H9 (cell line): Measurements from ENCODE around the gene NOTUM. TPM values are rescaled to one million over a fixed set of nuclear protein-coding genes. Genes with fewer than 3 reads are reported as not detected.

Source experiments
- DNase-seq: peaks from one replicate; pipeline ENCODE4 v3.0.0-alpha.2; 2017
- H2AFZ ChIP-seq: one replicate; pipeline ENCODE4 v1.6.1; 2013; ENCODE audit warnings: mild to moderate bottlenecking, low read length, control low read depth, moderate library complexity
- H2AK5ac ChIP-seq: 2 replicates; pipeline ENCODE4 v1.6.1; 2013; ENCODE audit warnings: low read length, control low read depth, mixed read lengths; ENCODE audit not compliant: insufficient read length
- H2BK120ac ChIP-seq: one replicate; pipeline ENCODE4 v1.6.1; 2013; ENCODE audit warnings: low read depth, mild to moderate bottlenecking, low read length, control low read depth, inconsistent platforms; ENCODE audit not compliant: poor library complexity, severe bottlenecking
- H2BK12ac ChIP-seq: 2 replicates; pipeline ENCODE4 v1.6.1; 2013; ENCODE audit warnings: low read length, control low read depth, mixed read lengths, low read depth; ENCODE audit not compliant: insufficient read length
- H2BK15ac ChIP-seq: 2 replicates; pipeline ENCODE4 v1.6.1; 2013; ENCODE audit warnings: low read depth, low read length, control low read depth
- H2BK20ac ChIP-seq: one replicate; pipeline ENCODE4 v1.6.1; 2013; ENCODE audit warnings: low read depth, mild to moderate bottlenecking, low read length, control low read depth, inconsistent platforms; ENCODE audit not compliant: poor library complexity, severe bottlenecking
- H2BK5ac ChIP-seq: 2 replicates; pipeline ENCODE4 v1.6.1; 2013; ENCODE audit warnings: low read length, control low read depth, mixed read lengths; ENCODE audit not compliant: insufficient read length
- H3K14ac ChIP-seq: 2 replicates; pipeline ENCODE4 v1.6.1; 2013; ENCODE audit warnings: low read length, control low read depth; ENCODE audit not compliant: insufficient read depth
- H3K18ac ChIP-seq: 2 replicates; pipeline ENCODE4 v1.6.1; 2013; ENCODE audit warnings: low read depth, mild to moderate bottlenecking, mixed read lengths, low read length, control low read depth; ENCODE audit not compliant: insufficient read length
- H3K23ac ChIP-seq: 2 replicates; pipeline ENCODE4 v1.6.1; 2013; ENCODE audit warnings: low read length, control low read depth, mixed read lengths, low read depth; ENCODE audit not compliant: insufficient read length
- H3K23me2 ChIP-seq: 2 replicates; pipeline ENCODE4 v1.6.1; 2013; ENCODE audit warnings: low read depth, mild to moderate bottlenecking, mixed read lengths, low read length, control low read depth; ENCODE audit not compliant: insufficient read length, poor library complexity, severe bottlenecking
- H3K27ac ChIP-seq: 2 replicates; pipeline ENCODE4 v1.5.1; 2013; ENCODE audit warnings: low read length, control low read depth, mixed read lengths, low read depth; ENCODE audit not compliant: insufficient read length
- H3K27me3 ChIP-seq: 2 replicates; pipeline ENCODE4 v1.6.1; 2013; ENCODE audit warnings: low read length, control low read depth, inconsistent platforms; ENCODE audit not compliant: insufficient read depth
- H3K4ac ChIP-seq: 2 replicates; pipeline ENCODE4 v1.6.1; 2013; ENCODE audit warnings: low read depth, mild to moderate bottlenecking, control low read depth, inconsistent platforms, low read length, moderate library complexity
- H3K4me1 ChIP-seq: 2 replicates; pipeline ENCODE4 v1.6.1; 2013; ENCODE audit warnings: low read length, control low read depth, inconsistent platforms; ENCODE audit not compliant: insufficient read depth
- H3K4me2 ChIP-seq: 2 replicates; pipeline ENCODE4 v1.6.1; 2013; ENCODE audit warnings: low read length, control low read depth, mixed read lengths; ENCODE audit not compliant: insufficient read length, insufficient read depth
- H3K56ac ChIP-seq: 2 replicates; pipeline ENCODE4 v1.6.1; 2013; ENCODE audit warnings: low read depth, mild to moderate bottlenecking, mixed read lengths, low read length, control low read depth; ENCODE audit not compliant: insufficient read length
- H3K79me1 ChIP-seq: 2 replicates; pipeline ENCODE4 v1.6.1; 2013; ENCODE audit warnings: low read depth, mild to moderate bottlenecking, moderate library complexity, low read length, control low read depth, inconsistent platforms; ENCODE audit not compliant: insufficient read depth, poor library complexity, severe bottlenecking
- H3K79me2 ChIP-seq: 2 replicates; pipeline ENCODE4 v1.6.1; 2013; ENCODE audit warnings: low read length, control low read depth, inconsistent platforms; ENCODE audit not compliant: insufficient read depth
- H3K9ac ChIP-seq: 2 replicates; pipeline ENCODE4 v1.6.1; 2013; ENCODE audit warnings: low read length, control low read depth, mixed read lengths; ENCODE audit not compliant: insufficient read length; ENCODE audit errors: extremely low read depth
- H3K9me3 ChIP-seq: one replicate; pipeline ENCODE4 v1.6.1; 2013; ENCODE audit warnings: low read depth, low read length, inconsistent platforms; ENCODE audit not compliant: control insufficient read depth
- H3T11ph ChIP-seq: one replicate; pipeline ENCODE4 v1.6.1; 2013; ENCODE audit warnings: mild to moderate bottlenecking, low read length, control low read depth, inconsistent platforms
- H4K20me1 ChIP-seq: one replicate; pipeline ENCODE4 v1.6.1; 2013; ENCODE audit not compliant: control insufficient read depth, insufficient read length, insufficient read depth
- H4K5ac ChIP-seq: 2 replicates; pipeline ENCODE4 v1.6.1; 2013; ENCODE audit warnings: low read depth, mild to moderate bottlenecking, mixed read lengths, low read length, control low read depth; ENCODE audit not compliant: insufficient read length
- H4K8ac ChIP-seq: replicated peaks from 2 replicates; pipeline ENCODE4 v1.6.1; 2013; ENCODE audit warnings: low read length, control low read depth, mixed read lengths, low read depth; ENCODE audit not compliant: insufficient read length
- H4K91ac ChIP-seq: 2 replicates; pipeline ENCODE4 v1.6.1; 2013; ENCODE audit warnings: low read depth, mild to moderate bottlenecking, moderate library complexity, mixed read lengths, low read length, control low read depth; ENCODE audit not compliant: insufficient read length
- H3K27ac Mint-ChIP-seq, 3 experiments: 2 replicates in 2 of 3; 3 replicates in 1 of 3; pipeline ENCODE4 v1.8.0; 2020 to 2021; ENCODE audit warnings: mixed read lengths in 3 of 3, mild to moderate bottlenecking in 1 of 3, moderate library complexity in 1 of 3
- H3K27me3 Mint-ChIP-seq: 2 replicates; pipeline ENCODE4 v1.8.0; 2021; ENCODE audit warnings: low read depth, mild to moderate bottlenecking, moderate library complexity, mixed read lengths
- H3K36me3 Mint-ChIP-seq, 3 experiments: 2 replicates in 2 of 3; 3 replicates in 1 of 3; pipeline ENCODE4 v1.8.0; 2020 to 2021; ENCODE audit warnings: low read depth in 3 of 3, mixed read lengths in 3 of 3; ENCODE audit not compliant: insufficient read depth in 1 of 3
- H3K4me1 Mint-ChIP-seq, 2 experiments: 2 replicates each; pipeline ENCODE4 v1.8.0; 2020; ENCODE audit warnings: mixed read lengths in 2 of 2
- H3K4me3 Mint-ChIP-seq, 2 experiments: 2 replicates in 1 of 2; 3 replicates in 1 of 2; pipeline ENCODE4 v1.8.0; 2020 to 2021; ENCODE audit warnings: mild to moderate bottlenecking in 2 of 2, mixed read lengths in 2 of 2, moderate library complexity in 1 of 2
- H3K9me3 Mint-ChIP-seq, 2 experiments: 2 replicates in 1 of 2; 3 replicates in 1 of 2; pipeline ENCODE4 v1.8.0; 2020; ENCODE audit warnings: mild to moderate bottlenecking in 2 of 2, mixed read lengths in 2 of 2, moderate library complexity in 1 of 2
- WGBS: extraction: QIAGEN DNeasy Blood & Tissue Kit; methylation state at CpG from one replicate; pipeline ENCODE4 v1.1.7; 2013; ENCODE audit warnings: missing lambda C conversion rate, low lambda C conversion rate, mixed read lengths; ENCODE audit not compliant: insufficient read length; ENCODE audit errors: extremely low coverage; 5-methylcytosine and 5-hydroxymethylcytosine counted together
- total RNA-seq: library from RNA; stranded (reverse); gene quantifications from 2 replicates; pipeline ENCODE4 v1.2.1, GENCODE V29; 2021
- TF ChIP-seq, protein P1 (sequence below): fragments of 200-600 bp; sonication (generic); conservative IDR thresholded peaks from 3 replicates; pipeline ENCODE4 v1.8.0; 2021; ENCODE audit warnings: antibody characterized with exemption, mild to moderate bottlenecking

NOTUM gene
- total RNA-seq, 1 experiment from 2014 or later: 2.1 TPM

DNA sequence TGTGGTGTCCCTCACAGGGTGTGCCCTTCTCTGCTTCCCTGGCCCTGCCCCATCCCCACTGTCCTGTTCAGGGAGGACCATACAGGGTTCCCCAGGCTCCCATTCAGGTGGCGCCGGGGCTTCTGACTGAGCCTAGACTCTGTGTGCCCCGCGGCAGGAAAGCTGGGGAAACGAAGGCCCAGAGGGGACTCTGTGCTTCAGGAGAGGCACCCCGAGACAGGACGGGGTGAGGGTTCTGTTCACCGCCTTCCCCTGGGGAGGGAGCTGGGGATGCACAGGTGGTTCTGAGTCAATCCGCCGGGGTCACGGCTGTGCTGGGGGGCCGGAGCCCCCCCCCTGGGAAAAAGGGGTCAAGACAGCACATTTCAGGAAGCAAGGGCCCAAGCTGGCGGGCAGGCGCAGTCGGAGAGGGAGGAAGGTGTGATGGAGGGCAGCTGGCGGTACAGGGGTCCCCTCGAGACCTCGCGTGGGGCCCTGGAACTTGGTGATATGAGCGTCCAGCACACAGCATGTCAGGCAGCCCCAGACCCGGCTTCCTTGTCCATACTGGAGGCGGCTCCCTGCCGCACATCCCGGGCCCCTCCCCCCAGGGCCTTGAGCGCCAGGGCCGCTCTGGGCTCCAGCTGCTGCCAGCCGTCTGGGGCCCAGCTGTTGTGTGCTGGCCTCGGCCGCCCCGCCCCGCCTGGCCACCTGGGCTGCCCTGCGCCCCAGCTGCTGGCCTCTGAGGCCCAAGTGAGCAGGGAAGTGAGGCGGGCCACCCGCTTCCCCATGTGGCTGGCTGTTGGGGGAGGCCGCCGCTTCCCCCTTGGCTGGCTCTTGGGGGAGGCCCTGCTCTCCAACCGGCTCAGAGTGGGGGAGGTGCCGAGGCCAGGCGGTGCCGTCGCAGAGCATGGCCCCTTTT is 5.6 kb upstream of the NOTUM start:
- Histone ChIP-seq H3K27me3 (peaks cover 19% of the 10 kb centered on the region; the same call in 1 of the 2 replicates), H3K23ac (no peak overlapping the region), H2BK5ac (no peak overlapping the region), H3K23me2 (no peaks in the 10 kb centered on the region), H3K14ac (no peak overlapping the region; the same call in 1 of the 2 replicates), H2BK15ac (no peak overlapping the region), H3K9me3 (no peaks in the 10 kb centered on the region), H3K79me2 (no peaks in the 10 kb centered on the region), H3K4me2 (no peak overlapping the region), H4K20me1 (no peaks in the 10 kb centered on the region), H3K9ac (no peak overlapping the region), H3K56ac (no peak overlapping the region), H3K18ac (no peak overlapping the region), H4K5ac (no peak overlapping the region), H2BK12ac (no peak overlapping the region), H3K4ac (no peak overlapping the region), H3K79me1 (no peaks in the 10 kb centered on the region), H3K4me1 (peaks cover 2% of the 10 kb centered on the region; the same call in 1 of the 2 replicates), H2BK120ac (no peak overlapping the region), H4K91ac (no peak overlapping the region), H3K27ac (no peak overlapping the region), H3T11ph (no peak overlapping the region), H2BK20ac (no peak overlapping the region), H4K8ac (no peak overlapping the region), H2AK5ac (no peak overlapping the region), H2AFZ (no peak overlapping the region)
- Mint-ChIP-seq H3K4me3 (no peak overlapping the region), H3K27ac (no peak overlapping the region), H3K9me3 (no peaks in the 10 kb centered on the region), H3K36me3 (no peaks in the 10 kb centered on the region), H3K27me3 (peaks cover 84% of the 10 kb centered on the region), H3K4me1 (peaks cover 13 to 25% of the 10 kb centered on the region in 2 experiments)
- DNase-seq: peak; percentile 85
- TF ChIP-seq, protein P1, sequence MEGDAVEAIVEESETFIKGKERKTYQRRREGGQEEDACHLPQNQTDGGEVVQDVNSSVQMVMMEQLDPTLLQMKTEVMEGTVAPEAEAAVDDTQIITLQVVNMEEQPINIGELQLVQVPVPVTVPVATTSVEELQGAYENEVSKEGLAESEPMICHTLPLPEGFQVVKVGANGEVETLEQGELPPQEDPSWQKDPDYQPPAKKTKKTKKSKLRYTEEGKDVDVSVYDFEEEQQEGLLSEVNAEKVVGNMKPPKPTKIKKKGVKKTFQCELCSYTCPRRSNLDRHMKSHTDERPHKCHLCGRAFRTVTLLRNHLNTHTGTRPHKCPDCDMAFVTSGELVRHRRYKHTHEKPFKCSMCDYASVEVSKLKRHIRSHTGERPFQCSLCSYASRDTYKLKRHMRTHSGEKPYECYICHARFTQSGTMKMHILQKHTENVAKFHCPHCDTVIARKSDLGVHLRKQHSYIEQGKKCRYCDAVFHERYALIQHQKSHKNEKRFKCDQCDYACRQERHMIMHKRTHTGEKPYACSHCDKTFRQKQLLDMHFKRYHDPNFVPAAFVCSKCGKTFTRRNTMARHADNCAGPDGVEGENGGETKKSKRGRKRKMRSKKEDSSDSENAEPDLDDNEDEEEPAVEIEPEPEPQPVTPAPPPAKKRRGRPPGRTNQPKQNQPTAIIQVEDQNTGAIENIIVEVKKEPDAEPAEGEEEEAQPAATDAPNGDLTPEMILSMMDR: no peak
- no CpG with 5 or more reads among the region's 41 CpGs for WGBS
